ENCODE data around the gene SDF4.

Gene SDF4

GRCh38 chr1:1181938-1182410, 49.8 kb downstream of the SDF4 start:
- H3K4me3 ChIP-seq (replicated peaks in 1 of 2; ENCODE audit: low read depth in 2 of 2, low read length in 2 of 2), result no peak overlapping the region
- TF ChIP-seq, protein P1, sequence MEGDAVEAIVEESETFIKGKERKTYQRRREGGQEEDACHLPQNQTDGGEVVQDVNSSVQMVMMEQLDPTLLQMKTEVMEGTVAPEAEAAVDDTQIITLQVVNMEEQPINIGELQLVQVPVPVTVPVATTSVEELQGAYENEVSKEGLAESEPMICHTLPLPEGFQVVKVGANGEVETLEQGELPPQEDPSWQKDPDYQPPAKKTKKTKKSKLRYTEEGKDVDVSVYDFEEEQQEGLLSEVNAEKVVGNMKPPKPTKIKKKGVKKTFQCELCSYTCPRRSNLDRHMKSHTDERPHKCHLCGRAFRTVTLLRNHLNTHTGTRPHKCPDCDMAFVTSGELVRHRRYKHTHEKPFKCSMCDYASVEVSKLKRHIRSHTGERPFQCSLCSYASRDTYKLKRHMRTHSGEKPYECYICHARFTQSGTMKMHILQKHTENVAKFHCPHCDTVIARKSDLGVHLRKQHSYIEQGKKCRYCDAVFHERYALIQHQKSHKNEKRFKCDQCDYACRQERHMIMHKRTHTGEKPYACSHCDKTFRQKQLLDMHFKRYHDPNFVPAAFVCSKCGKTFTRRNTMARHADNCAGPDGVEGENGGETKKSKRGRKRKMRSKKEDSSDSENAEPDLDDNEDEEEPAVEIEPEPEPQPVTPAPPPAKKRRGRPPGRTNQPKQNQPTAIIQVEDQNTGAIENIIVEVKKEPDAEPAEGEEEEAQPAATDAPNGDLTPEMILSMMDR (IDR thresholded peaks at IDR 0.05; ENCODE audit: low read depth, low read length), result no peak
- no peak for DNase-seq (ENCODE audit: low read depth in 2 of 2)

DNA sequence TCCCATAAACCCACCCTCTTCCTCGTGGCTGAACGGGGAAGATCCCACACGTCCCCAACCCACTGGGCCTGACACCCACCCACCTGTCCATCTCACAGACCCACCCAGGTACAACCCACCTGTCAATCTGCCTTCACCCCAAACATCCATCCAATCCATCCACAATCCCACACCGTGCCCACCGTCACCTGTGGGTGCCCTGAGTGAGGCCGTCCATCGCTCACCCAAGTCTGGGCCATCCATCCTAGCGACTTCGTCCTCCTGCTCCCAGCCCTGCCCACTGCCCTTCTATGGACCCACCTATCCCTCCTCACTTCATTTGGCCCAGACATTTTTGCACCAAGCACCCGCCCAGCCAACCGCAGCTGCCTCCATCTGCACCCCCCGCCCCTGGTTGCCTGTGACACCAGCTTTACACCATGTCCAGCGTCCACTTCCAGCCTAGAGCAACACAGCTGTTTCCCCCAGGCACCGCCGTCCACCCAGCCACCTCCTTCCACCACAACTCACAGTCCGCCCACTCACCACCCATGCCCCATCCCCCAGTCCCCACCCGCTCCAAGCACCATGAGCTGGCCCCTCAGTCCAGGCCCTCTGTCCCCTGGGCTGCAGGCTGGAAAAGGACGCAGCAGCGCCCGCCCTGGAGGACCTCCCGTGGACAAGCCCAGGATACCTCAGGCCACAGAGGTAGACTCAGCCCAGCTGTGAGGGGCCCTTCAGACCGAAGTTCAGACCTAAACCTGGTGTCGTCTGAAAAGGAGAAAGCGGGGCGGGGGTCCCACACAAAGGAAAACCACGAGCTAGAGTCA, 50.5 kb downstream of the SDF4 start:
- TF ChIP-seq, protein P1 (IDR thresholded peaks at IDR 0.05; ENCODE audit: low read depth, low read length), result no peak
- no peak for DNase-seq (ENCODE audit: low read depth in 2 of 2)
- H3K4me3 ChIP-seq (replicated peaks in 1 of 2; ENCODE audit: low read depth in 2 of 2, low read length in 2 of 2), result no peak overlapping the region

- DNase-seq (ENCODE audit: low read depth in 2 of 2), result no peak
- H3K4me3 ChIP-seq (replicated peaks in 1 of 2; ENCODE audit: low read depth in 2 of 2, low read length in 2 of 2), result no peak overlapping the region
- TF ChIP-seq, protein P1 (IDR thresholded peaks at IDR 0.05; ENCODE audit: low read depth, low read length), result no peak
These were observed 51.6 kb downstream of the SDF4 start for GRCh38 chr1:1179983-1180861.

- H3K4me3 ChIP-seq (replicated peaks in 1 of 2; ENCODE audit: low read depth in 2 of 2, low read length in 2 of 2), result no peak overlapping the region
- TF ChIP-seq, protein P1 (IDR thresholded peaks at IDR 0.05; ENCODE audit: low read depth, low read length), result no peak
- DNase-seq (ENCODE audit: low read depth in 2 of 2), result no peak
These were observed 52.3 kb downstream of the SDF4 start for GRCh38 chr1:1179346-1179982.

GRCh38 chr1:1178794-1179331, 52.9 kb downstream of the SDF4 start:
- no peak for DNase-seq (ENCODE audit: low read depth in 2 of 2)

More at GRCh38 chr1:1178794-1179331, 52.9 kb downstream of the SDF4 start:
- TF ChIP-seq, protein P1 (IDR thresholded peaks at IDR 0.05; ENCODE audit: low read depth, low read length), result no peak
- no peak overlapping the region for H3K4me3 ChIP-seq (replicated peaks in 1 of 2; ENCODE audit: low read depth in 2 of 2, low read length in 2 of 2)

Measured in cardiac fibroblast (primary cell).